GM19238 (cell line): ENCODE results near the gene MAOB.
"Not testable (repeated sequence)": the region's sequence is repeated elsewhere in the genome, so short reads cannot be mapped to it uniquely, and the experiment has no call there.

Source experiments
- DNase-seq: peaks from one replicate; pipeline ENCODE4 v3.0.0; 2011; ENCODE audit warnings: low spot score; ENCODE audit not compliant: insufficient read length

Gene MAOB

GRCh38 chrX:43758044-43758443 lies 124.2 kb downstream of the MAOB start:
- DNase-seq = no peak

GRCh38 chrX:43756076-43756475 lies 126.2 kb downstream of the MAOB start:
- DNase-seq = no peak

GRCh38 chrX:43753637-43754036 lies 128.6 kb downstream of the MAOB start:
- DNase-seq = no peak

- peak; percentile 27 for DNase-seq
Measured at GRCh38 chrX:43750248-43750676, 132.0 kb downstream of the MAOB start.

GRCh38 chrX:43747476-43747875 lies 134.8 kb downstream of the MAOB start:
- DNase-seq = no peak

- DNase-seq = no peak
Measured at GRCh38 chrX:43745938-43746721, 136.1 kb downstream of the MAOB start.

GRCh38 chrX:43744284-43744683 lies 138.0 kb downstream of the MAOB start:
- DNase-seq = no peak

GRCh38 chrX:43743100-43743822 lies 139.0 kb downstream of the MAOB start:
- DNase-seq = no peak

- DNase-seq = no peak
Measured at GRCh38 chrX:43741843-43742573, 140.2 kb downstream of the MAOB start.

GRCh38 chrX:43735957-43736356 lies 146.3 kb downstream of the MAOB start:
- no peak for DNase-seq

GRCh38 chrX:43735534-43735933 lies 146.7 kb downstream of the MAOB start:
- DNase-seq = no peak

GRCh38 chrX:43734444-43734843 lies 147.8 kb downstream of the MAOB start:
- DNase-seq = no peak

GRCh38 chrX:43733699-43734098 lies 148.6 kb downstream of the MAOB start:
- no peak for DNase-seq

- DNase-seq = no peak
Measured at GRCh38 chrX:43731086-43731485, 151.2 kb downstream of the MAOB start.

- no peak for DNase-seq
Measured at GRCh38 chrX:43728966-43729365, 153.3 kb downstream of the MAOB start.

- no peak for DNase-seq
Measured at GRCh38 chrX:43728002-43728401, 154.2 kb downstream of the MAOB start.

GRCh38 chrX:43727254-43727653 lies 155.0 kb downstream of the MAOB start:
- not testable (repeated sequence) for DNase-seq

GRCh38 chrX:43725227-43725626 lies 157.0 kb downstream of the MAOB start:
- not testable (repeated sequence) for DNase-seq

- DNase-seq = no peak
Measured at GRCh38 chrX:43720961-43721360, 161.3 kb downstream of the MAOB start.

GRCh38 chrX:43720082-43720481 lies 162.2 kb downstream of the MAOB start:
- DNase-seq = no peak

- DNase-seq = no peak
Measured at GRCh38 chrX:43718956-43719355, 163.3 kb downstream of the MAOB start.

GRCh38 chrX:43718546-43718945 lies 163.7 kb downstream of the MAOB start:
- no peak for DNase-seq
